Measurements from ENCODE around the gene CRLF1.
"Not testable (repeated sequence)": the region's sequence is repeated elsewhere in the genome, so short reads cannot be mapped to it uniquely, and the experiment has no call there.

The CRLF1 gene

GRCh38 chr19:18595475-18595874, 11.1 kb downstream of the CRLF1 start:
- DNase-seq (ENCODE audit: insufficient read length, low spot score) (no peak), FAIRE-seq (no peak)
- TF ChIP-seq POLR2AphosphoS5 (IDR thresholded peaks at IDR 0.05; ENCODE audit: low read depth, low read length) (no peak), SPI1 (IDR thresholded peaks at IDR 0.05; ENCODE audit: low read depth, low read length) (no peak), TAF1 (IDR thresholded peaks at IDR 0.05; ENCODE audit: low read depth, low read length) (no peak), POU2F2 (IDR thresholded peaks at IDR 0.05; ENCODE audit: low read depth, low read length) (no peak)

GRCh38 chr19:18594824-18595373, 11.7 kb downstream of the CRLF1 start:
- no peak for DNase-seq (ENCODE audit: insufficient read length, low spot score)
- FAIRE-seq = no peak
- TF ChIP-seq TAF1 (IDR thresholded peaks at IDR 0.05; ENCODE audit: low read depth, low read length) = no peak

- peak; percentile 97 for DNase-seq (ENCODE audit: insufficient read length, low spot score)
- FAIRE-seq = peak; percentile 90
- TF ChIP-seq TAF1 (IDR thresholded peaks at IDR 0.05; ENCODE audit: low read depth, low read length) (no peak), PAX5 (IDR thresholded peaks at IDR 0.05; ENCODE audit: insufficient read depth, low read length, severe bottlenecking) (no peak), POU2F2 (IDR thresholded peaks at IDR 0.05; ENCODE audit: low read depth, low read length) (no peak), POLR2A (IDR thresholded peaks at IDR 0.05; ENCODE audit: low read depth, low read length) (no peak), SPI1 (IDR thresholded peaks at IDR 0.05; ENCODE audit: low read depth, low read length) (no peak)
Observed at GRCh38 chr19:18594096-18594823, 12.3 kb downstream of the CRLF1 start.

GRCh38 chr19:18593367-18594095, 13.1 kb downstream of the CRLF1 start:
- DNase-seq (ENCODE audit: insufficient read length, low spot score) (no peak), FAIRE-seq (no peak)
- TF ChIP-seq TAF1 (IDR thresholded peaks at IDR 0.05; ENCODE audit: low read depth, low read length) = no peak
- TF ChIP-seq POLR2AphosphoS5 (IDR thresholded peaks at IDR 0.05; ENCODE audit: low read depth, low read length) = no peak
- no peak for TF ChIP-seq POLR2A (IDR thresholded peaks at IDR 0.05; ENCODE audit: low read depth, low read length)
- no peak for TF ChIP-seq PAX5 (IDR thresholded peaks at IDR 0.05; ENCODE audit: insufficient read depth, low read length, severe bottlenecking)
- no peak for TF ChIP-seq POU2F2 (IDR thresholded peaks at IDR 0.05; ENCODE audit: low read depth, low read length)
- TF ChIP-seq SPI1 (IDR thresholded peaks at IDR 0.05; ENCODE audit: low read depth, low read length) = no peak

DNA sequence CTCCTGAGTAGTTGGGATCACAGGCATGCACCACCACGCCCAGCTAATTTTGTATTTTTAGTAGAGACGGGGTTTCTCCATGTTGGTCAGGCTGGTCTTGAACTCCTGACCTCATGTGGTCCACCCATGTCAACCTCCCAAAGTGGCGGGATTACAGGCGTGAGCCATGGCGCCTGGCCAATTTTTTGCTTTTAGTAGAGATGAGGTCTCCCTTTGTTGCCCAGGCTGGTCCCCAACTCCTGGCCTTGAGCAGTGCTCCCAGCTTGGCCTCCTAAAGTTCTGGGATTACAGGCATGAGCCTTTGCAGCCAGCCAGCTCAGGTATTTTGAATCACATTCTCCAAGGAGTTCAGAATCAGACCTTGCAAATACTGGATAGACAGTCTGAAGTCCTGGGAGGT, 13.9 kb downstream of the CRLF1 start:
- FAIRE-seq; DNase-seq (ENCODE audit: insufficient read length, low spot score): not testable (repeated sequence)

- no peak for FAIRE-seq
- TF ChIP-seq SPI1 (IDR thresholded peaks at IDR 0.05; ENCODE audit: low read depth, low read length) = no peak
- TF ChIP-seq POLR2AphosphoS5 (IDR thresholded peaks at IDR 0.05; ENCODE audit: low read depth, low read length) = no peak
- TF ChIP-seq PAX5 (IDR thresholded peaks at IDR 0.05; ENCODE audit: insufficient read depth, low read length, severe bottlenecking) = no peak
- no peak for TF ChIP-seq TAF1 (IDR thresholded peaks at IDR 0.05; ENCODE audit: low read depth, low read length)
- TF ChIP-seq POU2F2 (IDR thresholded peaks at IDR 0.05; ENCODE audit: low read depth, low read length) = no peak
- no peak for TF ChIP-seq POLR2A (IDR thresholded peaks at IDR 0.05; ENCODE audit: low read depth, low read length)
Observed at GRCh38 chr19:18591735-18592385, 14.7 kb downstream of the CRLF1 start.

DNA sequence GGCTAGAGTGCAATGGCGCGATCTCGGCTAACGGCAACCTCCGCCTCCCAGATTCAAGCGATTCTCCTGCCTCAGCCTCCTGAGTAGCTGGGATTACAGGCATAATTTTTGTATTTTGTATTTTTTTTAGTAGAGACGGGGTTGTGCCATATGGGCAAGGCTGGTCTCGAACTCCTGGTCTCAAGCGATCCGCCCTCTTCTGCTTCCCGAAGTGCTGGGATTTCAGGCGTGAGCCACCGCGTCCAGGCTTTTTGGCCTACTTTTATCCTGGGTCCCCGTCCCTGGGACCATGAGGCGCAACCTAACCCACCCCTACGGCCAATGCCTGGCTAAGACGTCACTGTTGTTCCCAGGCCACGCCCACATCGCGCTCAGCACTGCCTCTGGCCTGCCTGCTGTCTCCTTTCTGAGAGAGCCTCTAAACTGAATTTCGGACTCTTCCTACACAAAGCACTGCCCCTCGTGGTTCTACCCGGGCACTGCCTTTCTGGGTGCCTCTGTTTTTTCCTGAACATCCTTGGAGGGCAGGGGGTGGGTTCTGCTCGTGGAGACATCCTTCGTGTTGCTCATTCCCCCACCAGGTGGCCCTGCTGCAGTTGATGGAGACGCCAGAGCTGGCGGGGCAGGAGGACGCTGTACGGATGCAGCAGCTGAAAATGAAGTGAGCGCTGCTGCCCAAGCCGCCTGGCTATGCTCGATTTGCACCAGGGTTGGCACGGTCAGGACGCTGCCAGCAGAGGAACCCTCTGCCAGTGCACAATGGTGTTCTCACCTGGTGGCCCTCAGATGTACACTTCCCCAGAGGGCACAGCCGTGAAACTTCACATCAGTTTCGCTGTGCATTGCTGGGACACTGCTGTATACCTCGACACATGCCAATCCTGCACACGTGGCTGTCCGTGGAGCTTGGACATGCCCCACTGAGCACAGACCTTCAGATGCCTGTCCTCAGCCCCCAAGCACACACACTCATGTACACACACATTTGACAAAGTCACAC, 16.0 kb downstream of the CRLF1 start:
- no peak for TF ChIP-seq POLR2AphosphoS5 (IDR thresholded peaks at IDR 0.05; ENCODE audit: low read depth, low read length)
- no peak for TF ChIP-seq TAF1 (IDR thresholded peaks at IDR 0.05; ENCODE audit: low read depth, low read length)
- no peak for TF ChIP-seq POU2F2 (IDR thresholded peaks at IDR 0.05; ENCODE audit: low read depth, low read length)
- no peak for TF ChIP-seq SPI1 (IDR thresholded peaks at IDR 0.05; ENCODE audit: low read depth, low read length)
- no peak for TF ChIP-seq PAX5 (IDR thresholded peaks at IDR 0.05; ENCODE audit: insufficient read depth, low read length, severe bottlenecking)
- TF ChIP-seq POLR2A (IDR thresholded peaks at IDR 0.05; ENCODE audit: low read depth, low read length) = no peak
- no peak for DNase-seq (ENCODE audit: insufficient read length, low spot score)
- no peak for FAIRE-seq

More at GRCh38 chr19:18591735-18592385, 14.7 kb downstream of the CRLF1 start:
- DNase-seq (ENCODE audit: insufficient read length, low spot score) = no peak

- no peak for DNase-seq (ENCODE audit: insufficient read length, low spot score)
- peak; percentile 76 for FAIRE-seq
- no peak for TF ChIP-seq TAF1 (IDR thresholded peaks at IDR 0.05; ENCODE audit: low read depth, low read length)
- TF ChIP-seq POLR2A (IDR thresholded peaks at IDR 0.05; ENCODE audit: low read depth, low read length) = no peak
- TF ChIP-seq POU2F2 (IDR thresholded peaks at IDR 0.05; ENCODE audit: low read depth, low read length) = no peak
- TF ChIP-seq POLR2AphosphoS5 (IDR thresholded peaks at IDR 0.05; ENCODE audit: low read depth, low read length) = no peak
- no peak for TF ChIP-seq PAX5 (IDR thresholded peaks at IDR 0.05; ENCODE audit: insufficient read depth, low read length, severe bottlenecking)
- TF ChIP-seq SPI1 (IDR thresholded peaks at IDR 0.05; ENCODE audit: low read depth, low read length) = no peak
Observed at GRCh38 chr19:18589380-18590272, 17.0 kb downstream of the CRLF1 start.

Measured in GM12891 (cell line).